Psoas muscle (tissue), 8 donors: ENCODE measurements around the gene WHRN. TPM values are rescaled to one million over a fixed set of nuclear protein-coding genes. Genes with fewer than 3 reads are reported as not detected.

Experiments
- ATAC-seq, 4 donors: fragments of 200-7000 bp; cut with Tn5 transposase; one replicate each; pipeline ENCODE4 v1.9.1; 2020; ENCODE audit warnings: moderate library complexity in 3 of 4, mild to moderate bottlenecking in 2 of 4
- DNase-seq, 2 donors: peaks; one replicate each; pipeline ENCODE4 v3.0.0-alpha.2; 2020
- H3K27ac ChIP-seq: fragments of 200-600 bp; one replicate; pipeline ENCODE4 v1.8.0; 2022
- H3K27me3 ChIP-seq, 3 donors: fragments of 200-600 bp in 1 of 3; one replicate each; pipeline versions ENCODE4 v1.6.1 to v1.8.0; 2013 to 2022; ENCODE audit warnings: low read length in 2 of 3, mild to moderate bottlenecking in 2 of 3, moderate library complexity in 1 of 3; ENCODE audit not compliant: insufficient read depth in 3 of 3
- H3K36me3 ChIP-seq, 2 donors: fragments of 200-600 bp in 1 of 2; one replicate each; pipeline versions ENCODE4 v1.6.1 to v1.8.0; 2013 to 2022; ENCODE audit warnings: low read depth in 1 of 2, mild to moderate bottlenecking in 1 of 2, moderate library complexity in 1 of 2; ENCODE audit not compliant: insufficient read depth in 1 of 2
- H3K4me1 ChIP-seq: fragments of 200-600 bp; one replicate; pipeline ENCODE4 v1.8.0; 2022
- H3K4me3 ChIP-seq: fragments of 200-600 bp; one replicate; pipeline ENCODE4 v1.8.0; 2022; ENCODE audit warnings: mild to moderate bottlenecking
- H3K9me3 ChIP-seq: fragments of 200-600 bp; one replicate; pipeline ENCODE4 v1.8.0; 2022
- CTCF ChIP-seq: fragments of 200-600 bp; IDR thresholded peaks from one replicate; pipeline ENCODE4 v1.8.0; 2022; ENCODE audit warnings: antibody characterized with exemption
- WGBS, 3 donors: extraction: QIAGEN DNeasy Blood & Tissue Kit; methylation state at CpG; one replicate each; pipeline versions ENCODE4 v1.1.6 to v1.1.7; 2013; 5-methylcytosine and 5-hydroxymethylcytosine counted together
- intact Hi-C, 2 donors: fragments of 100-400 bp; cut with DNase I; formaldehyde crosslinking; loops; one replicate each; pipeline versions ENCODE4 v1.11.0 to v1.14.2; 2022
- polyA plus RNA-seq, 3 donors: library from polyadenylated mRNA; stranded (reverse); fragments of 200-250 nt; gene quantifications; one replicate each; pipeline ENCODE4 v1.2.3, GENCODE V29; 2013
- total RNA-seq, 4 donors: library from RNA; stranded (reverse); fragmentation: NEBNext Ultra II Directional in 2 of 4; extraction: Animal tissue kit (Norgen Biotek cat#: 25700) in 2 of 4; gene quantifications; one replicate each; pipeline versions ENCODE4 v1.2.1 to v1.2.4, GENCODE V29; 2021 to 2023
- donor health status: healthy with polysubstance abuse.
- donor health status: DM: no; HTN: no; CAD: no; lungs with moderate emphysema.
- donor health status: Bipolar disorder and iron deficiency.
- donor health status: healthy.
- donor health status: DM: yes; HTN: yes; CAD: no.
- donor health status: DM: no; HTN: no; CAD: no.
- donor health status: DM: no; HTN: no; CAD: no.
- donor health status: DM: yes; HTN: yes; CAD: no.

The WHRN gene
- total and polyA plus RNA-seq, 7 donors: 0.07 to 0.62 (median 0.15) TPM

- peaks cover 0 to 2% (median 0%) of the 10 kb centered on the region in 3 donors for H3K27me3 ChIP-seq
- intact Hi-C loops: no loop called here
- no peak for TF ChIP-seq CTCF
- H3K4me3 ChIP-seq: no peak overlapping the region
- DNase-seq (no peak), ATAC-seq (no peak)
- no peaks in the 10 kb centered on the region for H3K36me3 ChIP-seq
- 89 to 93% (median 90%) methylated on average over 6 of the region's 6 CpGs for WGBS, 3 donors
- H3K4me1 ChIP-seq: no peaks in the 10 kb centered on the region
- H3K27ac ChIP-seq: no peak overlapping the region
- H3K9me3 ChIP-seq: no peaks in the 10 kb centered on the region
Observed at GRCh38 chr9:114470121-114470520, 35.2 kb downstream of the WHRN start.

- TF ChIP-seq CTCF: no peak
- H3K4me3 ChIP-seq: no peak overlapping the region
- intact Hi-C loops: no loop called here
- H3K27ac ChIP-seq: no peak overlapping the region
- no peaks in the 10 kb centered on the region for H3K9me3 ChIP-seq
- no peaks in the 10 kb centered on the region for H3K36me3 ChIP-seq
- DNase-seq (no peak), ATAC-seq (no peak)
- peaks cover 0 to 2% (median 0%) of the 10 kb centered on the region in 3 donors for H3K27me3 ChIP-seq
- no peaks in the 10 kb centered on the region for H3K4me1 ChIP-seq
- WGBS, 3 donors: 85 to 89% (median 85%) methylated on average over 16 of the region's 16 CpGs
Observed at GRCh38 chr9:114469091-114469853, 36.0 kb downstream of the WHRN start.

GRCh38 chr9:114467910-114468309 is 37.4 kb downstream of the WHRN start:
- Histone ChIP-seq H3K9me3 (no peaks in the 10 kb centered on the region), H3K27me3 (peaks cover 0 to 2% (median 0%) of the 10 kb centered on the region in 3 donors), H3K36me3 (no peaks in the 10 kb centered on the region), H3K27ac (no peak overlapping the region), H3K4me1 (no peaks in the 10 kb centered on the region), H3K4me3 (no peak overlapping the region)
- intact Hi-C loops: no loop called here
- TF ChIP-seq CTCF: no peak
- 92 to 94% (median 93%) methylated on average over 2 of the region's 2 CpGs for WGBS, 3 donors
- no peak for DNase-seq
- no peak for ATAC-seq

- TF ChIP-seq CTCF: no peak
- DNase-seq (no peak), ATAC-seq (no peak)
- Histone ChIP-seq H3K27ac (no peak overlapping the region), H3K9me3 (no peaks in the 10 kb centered on the region), H3K4me3 (no peak overlapping the region), H3K36me3 (no peaks in the 10 kb centered on the region), H3K27me3 (peaks cover 0 to 2% (median 0%) of the 10 kb centered on the region in 3 donors), H3K4me1 (no peaks in the 10 kb centered on the region)
- intact Hi-C loops: no loop called here
- WGBS, 3 donors: 86 to 89% (median 87%) methylated on average over 19 of the region's 19 CpGs
Observed at GRCh38 chr9:114467226-114467750, 38.0 kb downstream of the WHRN start.
